GM03348 (cell line): ENCODE results near the gene FOXK1.

Source experiments
- DNase-seq: peaks from one replicate; pipeline ENCODE4 v3.0.0; 2012; ENCODE audit warnings: low spot score

Gene FOXK1

GRCh38 chr7:4699841-4700240, 17.7 kb downstream of the FOXK1 start:
- no peak for DNase-seq

- DNase-seq = no peak
These were observed 18.6 kb downstream of the FOXK1 start for GRCh38 chr7:4700577-4701235.

GRCh38 chr7:4702961-4703512, 20.9 kb downstream of the FOXK1 start:
- peak; percentile 33 for DNase-seq

DNA sequence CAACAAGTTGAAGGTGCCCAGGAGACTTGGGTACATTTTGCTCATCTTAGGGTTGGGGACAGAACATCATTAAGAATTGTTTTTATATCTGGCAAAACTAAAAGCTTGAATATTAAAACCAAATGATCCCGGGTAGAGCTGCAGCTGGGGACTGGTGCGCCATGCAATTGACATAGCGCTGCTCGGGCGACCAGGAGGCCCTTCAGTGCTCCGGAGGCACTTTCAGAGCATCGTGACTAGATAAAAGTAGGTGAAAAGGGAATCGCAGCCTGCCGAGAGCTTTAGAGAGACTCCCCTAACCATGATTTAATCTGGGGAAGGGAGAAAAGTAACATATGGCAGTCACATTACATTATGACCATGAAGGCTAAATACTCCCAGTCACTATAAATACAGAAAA, 21.4 kb downstream of the FOXK1 start:
- DNase-seq = no peak

DNA sequence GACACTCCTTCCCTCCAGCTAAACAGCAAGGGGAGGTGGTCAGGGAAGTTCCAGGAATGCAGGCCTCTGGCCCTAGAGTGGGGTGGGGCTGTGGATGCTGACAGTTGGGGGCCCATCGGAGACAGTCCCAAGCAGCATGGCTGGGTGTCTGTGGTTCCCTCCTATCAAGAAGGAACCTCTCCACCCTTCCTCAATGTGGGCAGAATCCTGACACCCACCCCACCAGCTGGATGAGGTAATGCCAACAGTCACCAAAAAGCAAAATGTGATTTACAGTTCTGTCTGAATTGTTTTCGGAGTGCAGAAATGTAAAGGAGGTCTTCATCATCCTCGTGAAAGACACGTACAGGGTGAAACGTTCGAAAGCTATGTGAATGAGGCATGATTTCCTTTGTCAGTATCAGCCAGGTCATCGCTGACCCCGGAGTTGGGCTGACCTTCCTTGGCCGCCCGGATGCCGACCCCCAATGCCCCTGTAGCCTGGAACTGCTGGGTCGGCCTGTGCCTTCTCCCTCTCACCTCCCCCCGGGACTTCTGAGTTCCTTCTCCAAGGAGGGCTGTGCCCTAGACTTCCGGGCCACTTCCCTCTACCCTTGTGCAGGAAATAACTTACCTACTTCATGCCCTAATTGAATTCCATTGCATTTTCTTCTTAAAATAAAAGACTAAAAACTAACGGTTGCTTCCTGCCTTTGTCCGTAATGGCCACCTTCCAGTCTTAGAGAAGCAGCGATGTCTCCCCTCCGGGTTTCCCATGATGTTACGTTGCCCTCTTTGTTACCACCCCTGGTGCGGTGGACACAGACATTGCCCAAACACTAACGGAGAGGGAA, 24.5 kb downstream of the FOXK1 start:
- DNase-seq = no peak

DNA sequence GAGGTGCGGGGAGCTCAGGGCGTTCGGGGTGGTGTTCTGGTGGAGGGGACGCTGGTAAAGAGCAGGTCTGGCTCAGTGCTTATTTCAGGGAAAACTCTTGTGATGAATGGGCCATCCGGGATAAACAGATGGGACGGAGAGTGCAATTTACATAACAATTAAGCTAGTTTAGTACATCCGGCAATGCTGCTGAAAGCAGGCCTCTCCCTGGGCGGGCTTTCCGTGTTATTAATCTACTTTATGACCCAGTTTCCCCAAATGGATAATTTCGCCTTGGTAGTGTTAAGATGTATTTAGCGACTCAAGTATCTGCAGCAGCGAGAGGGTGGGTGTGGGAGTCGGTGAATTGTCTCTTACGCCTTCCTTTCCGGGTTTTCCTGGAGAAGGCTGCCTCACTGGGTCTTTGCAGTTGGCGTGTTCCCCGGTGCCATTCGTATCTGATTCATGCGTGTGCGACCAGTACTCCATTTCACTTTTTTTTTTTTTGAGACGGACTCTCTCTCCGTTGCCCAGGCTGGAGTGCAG, 25.2 kb downstream of the FOXK1 start:
- no peak for DNase-seq

DNA sequence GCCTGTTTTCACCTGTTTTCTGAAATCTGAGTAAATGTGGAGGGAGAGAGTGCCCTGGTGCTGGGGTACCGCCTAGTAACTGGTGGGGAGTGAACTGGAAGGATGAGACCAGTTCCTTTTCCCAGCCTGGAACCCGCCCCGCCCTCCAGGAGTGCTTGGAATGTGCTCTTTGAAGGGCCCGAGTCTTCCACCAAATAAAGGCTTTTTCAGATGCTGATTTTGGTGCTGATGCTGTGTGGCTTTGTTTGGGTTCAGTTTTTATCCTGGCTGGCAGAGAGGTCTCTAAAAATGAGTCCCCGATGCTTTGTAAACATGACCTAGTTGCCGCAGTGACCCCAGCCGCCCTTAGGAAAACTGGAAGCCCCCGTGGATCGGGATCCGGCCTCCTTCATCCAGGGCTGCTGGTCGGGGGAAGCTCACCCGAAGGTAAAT, 25.9 kb downstream of the FOXK1 start:
- no peak for DNase-seq

- DNase-seq = no peak
These were observed 27.1 kb downstream of the FOXK1 start for GRCh38 chr7:4709187-4709586.

- no peak for DNase-seq
These were observed 29.0 kb downstream of the FOXK1 start for GRCh38 chr7:4711093-4711492.

GRCh38 chr7:4711634-4712033, 29.5 kb downstream of the FOXK1 start:
- DNase-seq = no peak

- DNase-seq = peak; percentile 61
These were observed 30.4 kb downstream of the FOXK1 start for GRCh38 chr7:4712281-4713182.

DNA sequence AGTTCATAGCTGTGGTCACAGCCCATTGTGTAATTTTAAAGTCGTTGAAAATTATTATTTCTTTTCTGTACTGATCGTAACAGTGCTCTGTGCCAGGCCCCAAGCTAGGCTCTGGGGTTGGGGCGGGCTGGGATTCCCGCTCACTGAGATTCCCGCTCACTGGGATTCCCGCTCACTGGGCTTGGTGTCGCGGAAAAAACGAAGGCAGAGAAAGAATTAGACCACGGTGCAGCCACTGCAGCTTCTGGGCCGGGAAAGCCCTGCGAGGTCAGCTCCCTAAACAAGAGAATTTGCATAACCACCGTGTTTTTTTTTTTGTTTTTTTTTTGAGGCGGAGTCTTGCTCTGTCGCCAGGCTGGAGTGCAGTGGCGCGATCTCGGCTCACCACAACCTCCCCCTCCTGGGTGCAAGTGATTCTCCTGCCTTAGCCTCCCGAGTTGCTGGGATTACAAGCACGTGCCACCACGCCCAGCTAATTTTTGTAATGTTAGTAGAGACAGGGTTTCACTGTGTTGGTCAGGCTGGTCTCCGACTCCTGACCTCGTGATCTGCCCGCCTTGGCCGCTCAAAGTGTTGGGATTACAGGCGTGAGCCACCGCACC, 31.2 kb downstream of the FOXK1 start:
- DNase-seq = peak; percentile 76

- no peak for DNase-seq
These were observed 32.1 kb downstream of the FOXK1 start for GRCh38 chr7:4714161-4714700.

- no peak for DNase-seq
These were observed 32.8 kb downstream of the FOXK1 start for GRCh38 chr7:4714767-4715409.

DNA sequence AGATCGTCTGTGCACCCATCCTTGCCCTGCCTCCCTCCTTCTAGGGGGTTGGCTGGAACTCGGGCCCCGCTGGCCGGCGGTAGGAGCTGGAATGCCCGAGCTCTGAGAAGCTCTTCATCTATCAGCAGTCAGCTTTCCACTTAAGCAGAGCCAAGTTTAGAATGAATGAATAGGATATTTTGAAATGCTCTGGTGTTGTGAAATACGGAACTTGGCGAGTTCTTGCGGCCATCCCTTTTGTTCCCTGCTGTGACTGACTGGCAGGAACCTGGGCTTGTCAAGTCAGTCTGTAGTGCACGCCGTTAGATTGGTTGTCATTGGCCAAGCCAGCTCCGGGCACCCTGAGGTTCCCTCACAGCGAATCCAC, 33.3 kb downstream of the FOXK1 start:
- peak; percentile 89 for DNase-seq

DNA sequence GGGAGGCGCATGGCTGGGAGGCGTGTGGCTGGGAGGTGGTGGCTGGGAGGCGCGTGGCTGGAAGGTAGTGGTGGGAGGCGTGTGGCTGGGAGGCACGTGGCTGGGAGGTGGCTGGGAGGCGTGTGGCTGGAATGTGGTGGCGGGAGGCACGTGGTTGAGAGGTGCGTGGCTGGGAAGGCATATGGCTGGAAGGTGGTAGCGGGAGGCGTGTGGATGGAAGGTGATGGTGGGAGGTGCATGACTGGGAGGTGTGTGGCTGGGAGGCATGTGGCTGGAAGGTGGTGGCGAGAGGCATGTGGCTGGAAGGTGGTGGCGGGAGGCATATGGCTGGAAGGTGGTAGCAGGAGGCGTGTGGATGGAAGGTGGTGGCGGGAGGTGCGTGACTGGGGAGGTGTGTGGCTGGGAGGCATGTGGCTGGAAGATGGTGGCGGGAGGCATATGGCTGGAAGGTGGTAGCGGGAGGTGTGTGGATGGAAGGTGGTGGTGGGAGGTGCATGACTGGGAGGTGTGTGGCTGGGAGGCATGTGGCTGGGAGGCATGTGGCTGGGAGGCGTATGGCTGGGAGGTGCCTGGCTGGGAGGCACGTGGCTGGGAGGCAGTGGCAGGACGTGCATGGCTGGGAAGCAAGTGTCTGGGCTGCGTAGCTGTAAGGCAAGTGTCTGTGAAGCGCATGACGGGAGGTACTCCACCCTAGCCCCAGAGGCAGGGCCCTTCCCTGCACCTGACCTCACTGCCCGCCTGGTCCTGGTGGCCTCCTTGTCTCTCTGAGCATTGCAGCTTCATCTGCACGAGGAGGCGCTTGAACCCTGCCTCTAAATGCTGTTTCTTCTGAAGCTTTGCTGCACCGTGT, 35.1 kb downstream of the FOXK1 start:
- DNase-seq = no peak

GRCh38 chr7:4718075-4718474, 36.0 kb downstream of the FOXK1 start:
- no peak for DNase-seq

DNA sequence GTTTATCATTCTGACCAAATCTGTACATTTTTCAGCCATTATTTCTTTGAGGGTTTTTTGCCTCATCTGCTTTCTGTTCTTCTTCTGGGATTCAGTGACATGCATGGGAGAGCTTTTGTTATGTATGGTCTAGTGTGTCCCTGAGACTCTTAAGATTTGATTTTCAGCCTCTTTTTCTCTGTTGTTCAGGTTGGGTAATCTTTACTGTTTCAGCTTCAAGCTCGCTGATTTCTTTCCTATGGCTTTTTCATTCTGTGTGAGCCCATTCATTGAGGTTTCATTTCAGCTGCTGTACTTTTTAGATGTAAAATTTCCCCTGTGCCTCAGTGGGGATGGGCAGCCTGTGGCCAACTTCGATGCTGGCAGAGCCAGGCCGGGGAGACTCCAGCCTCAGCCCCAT, 38.1 kb downstream of the FOXK1 start:
- DNase-seq = no peak

GRCh38 chr7:4722308-4722707, 40.2 kb downstream of the FOXK1 start:
- no peak for DNase-seq
